ENCODE measurements around the gene SCNN1B.

DNA sequence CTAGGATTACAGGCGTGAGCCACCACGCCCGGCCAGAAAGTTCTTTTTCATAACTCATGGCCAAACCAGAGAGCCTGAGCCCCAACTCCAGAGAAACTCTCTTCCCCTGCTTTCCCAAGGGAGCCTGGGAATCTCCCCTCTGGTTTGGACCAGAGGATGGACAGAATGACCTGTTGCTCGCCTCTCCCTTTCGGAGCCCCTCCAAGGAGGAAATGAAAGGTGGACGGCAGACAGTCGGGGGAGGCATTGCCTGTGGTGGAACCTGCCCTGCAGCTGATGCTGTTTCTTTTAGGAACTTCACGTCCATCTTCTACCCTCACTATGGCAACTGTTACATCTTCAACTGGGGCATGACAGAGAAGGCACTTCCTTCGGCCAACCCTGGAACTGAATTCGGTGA is 65.5 kb downstream of the SCNN1B start:
- TF ChIP-seq POLR2A (IDR thresholded peaks at IDR 0.05): no peak
- TF ChIP-seq, protein P1, sequence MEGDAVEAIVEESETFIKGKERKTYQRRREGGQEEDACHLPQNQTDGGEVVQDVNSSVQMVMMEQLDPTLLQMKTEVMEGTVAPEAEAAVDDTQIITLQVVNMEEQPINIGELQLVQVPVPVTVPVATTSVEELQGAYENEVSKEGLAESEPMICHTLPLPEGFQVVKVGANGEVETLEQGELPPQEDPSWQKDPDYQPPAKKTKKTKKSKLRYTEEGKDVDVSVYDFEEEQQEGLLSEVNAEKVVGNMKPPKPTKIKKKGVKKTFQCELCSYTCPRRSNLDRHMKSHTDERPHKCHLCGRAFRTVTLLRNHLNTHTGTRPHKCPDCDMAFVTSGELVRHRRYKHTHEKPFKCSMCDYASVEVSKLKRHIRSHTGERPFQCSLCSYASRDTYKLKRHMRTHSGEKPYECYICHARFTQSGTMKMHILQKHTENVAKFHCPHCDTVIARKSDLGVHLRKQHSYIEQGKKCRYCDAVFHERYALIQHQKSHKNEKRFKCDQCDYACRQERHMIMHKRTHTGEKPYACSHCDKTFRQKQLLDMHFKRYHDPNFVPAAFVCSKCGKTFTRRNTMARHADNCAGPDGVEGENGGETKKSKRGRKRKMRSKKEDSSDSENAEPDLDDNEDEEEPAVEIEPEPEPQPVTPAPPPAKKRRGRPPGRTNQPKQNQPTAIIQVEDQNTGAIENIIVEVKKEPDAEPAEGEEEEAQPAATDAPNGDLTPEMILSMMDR (IDR thresholded peaks at IDR 0.05): no peak
